Fibroblast of pulmonary artery (primary cell): ENCODE results near the gene TDRD9.
A peak's percentile ranks its signal among the peaks of the same experiment; 100 is the strongest.

Experiments
- DNase-seq: peaks from one replicate; pipeline ENCODE4 v3.0.0-alpha.2; 2010; ENCODE audit warnings: low read depth
- H3K4me3 ChIP-seq: replicated peaks from 2 replicates; pipeline ENCODE4 v1.5.1; 2011; ENCODE audit warnings: low read depth, mild to moderate bottlenecking, control low read depth, low read length, moderate library complexity
- TF ChIP-seq, protein P1 (sequence below): IDR thresholded peaks from 2 replicates; pipeline ENCODE4 v1.5.1; 2011; ENCODE audit warnings: mild to moderate bottlenecking, control low read depth, low read length, inconsistent platforms; ENCODE audit errors: missing control alignments

Gene TDRD9

DNA sequence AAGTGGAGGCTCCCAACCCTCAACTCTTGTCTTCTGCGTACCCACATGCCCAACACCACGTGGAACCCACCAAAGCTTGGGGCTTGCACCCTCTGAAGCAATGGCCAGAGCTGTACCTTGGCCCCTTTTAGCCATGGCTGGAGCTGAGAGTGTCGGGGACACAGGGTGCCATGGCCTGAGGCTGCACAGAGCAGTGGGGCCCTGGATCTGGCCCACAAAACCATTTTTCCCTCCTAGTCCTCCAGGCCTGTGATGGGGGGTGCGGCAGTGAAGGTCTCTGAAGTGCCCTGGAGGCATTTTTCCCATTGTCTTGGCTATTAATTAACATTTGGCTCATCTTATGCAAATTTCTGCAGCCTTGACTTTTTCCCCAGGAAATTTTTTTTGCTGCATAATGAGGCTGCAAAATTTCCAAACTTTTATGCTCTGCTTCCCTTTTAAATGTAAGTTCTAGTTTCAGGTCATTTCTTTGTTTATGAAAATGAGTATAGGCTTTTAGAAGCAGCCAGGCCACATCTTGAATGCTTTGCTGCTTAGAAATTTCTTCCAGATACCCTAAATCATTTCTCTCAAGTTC, 138.6 kb downstream of the TDRD9 start:
- DNase-seq, result no peak
- TF ChIP-seq, protein P1, sequence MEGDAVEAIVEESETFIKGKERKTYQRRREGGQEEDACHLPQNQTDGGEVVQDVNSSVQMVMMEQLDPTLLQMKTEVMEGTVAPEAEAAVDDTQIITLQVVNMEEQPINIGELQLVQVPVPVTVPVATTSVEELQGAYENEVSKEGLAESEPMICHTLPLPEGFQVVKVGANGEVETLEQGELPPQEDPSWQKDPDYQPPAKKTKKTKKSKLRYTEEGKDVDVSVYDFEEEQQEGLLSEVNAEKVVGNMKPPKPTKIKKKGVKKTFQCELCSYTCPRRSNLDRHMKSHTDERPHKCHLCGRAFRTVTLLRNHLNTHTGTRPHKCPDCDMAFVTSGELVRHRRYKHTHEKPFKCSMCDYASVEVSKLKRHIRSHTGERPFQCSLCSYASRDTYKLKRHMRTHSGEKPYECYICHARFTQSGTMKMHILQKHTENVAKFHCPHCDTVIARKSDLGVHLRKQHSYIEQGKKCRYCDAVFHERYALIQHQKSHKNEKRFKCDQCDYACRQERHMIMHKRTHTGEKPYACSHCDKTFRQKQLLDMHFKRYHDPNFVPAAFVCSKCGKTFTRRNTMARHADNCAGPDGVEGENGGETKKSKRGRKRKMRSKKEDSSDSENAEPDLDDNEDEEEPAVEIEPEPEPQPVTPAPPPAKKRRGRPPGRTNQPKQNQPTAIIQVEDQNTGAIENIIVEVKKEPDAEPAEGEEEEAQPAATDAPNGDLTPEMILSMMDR, result no peak
- H3K4me3 ChIP-seq, result no peak overlapping the region

DNA sequence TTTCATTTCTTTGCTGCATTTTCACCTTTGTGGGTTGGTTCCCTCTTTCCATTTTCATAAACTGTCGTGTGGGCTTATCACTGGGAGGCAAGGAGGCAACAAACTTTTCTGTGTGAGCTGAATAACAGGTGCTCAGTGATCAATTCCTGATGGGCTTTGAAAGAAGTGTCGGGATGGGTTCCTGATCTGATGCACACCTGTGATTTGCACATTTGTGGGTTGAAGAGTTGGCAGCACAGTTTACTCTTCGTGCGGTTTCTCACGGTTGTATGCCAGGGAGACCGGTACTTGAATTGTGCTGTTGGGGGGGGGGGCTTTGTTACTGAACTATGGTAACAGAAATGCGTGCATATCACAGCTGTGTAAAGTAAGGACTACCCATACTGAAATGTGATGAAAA, 141.3 kb downstream of the TDRD9 start:
- no peak overlapping the region for H3K4me3 ChIP-seq
- no peak for DNase-seq
- TF ChIP-seq, protein P1, result no peak

DNA sequence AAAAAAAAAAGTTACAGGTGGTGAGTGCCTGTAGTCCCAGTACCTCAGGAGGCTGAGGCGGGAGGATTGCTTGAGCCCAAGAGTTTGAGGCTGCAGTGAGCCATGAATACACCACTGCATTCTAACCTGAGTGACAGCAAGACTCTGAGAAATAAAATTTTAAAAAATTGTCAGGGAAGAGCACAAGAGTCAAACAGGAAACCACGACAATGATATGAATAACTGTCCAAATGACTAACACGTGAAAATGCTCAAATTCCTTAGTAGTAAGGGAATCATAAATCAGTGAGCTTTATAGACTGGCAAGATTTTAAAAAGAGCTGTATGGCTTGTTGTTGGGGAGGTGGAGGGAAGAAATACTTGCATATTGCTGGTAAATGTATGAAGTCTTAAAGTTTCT, 144.3 kb downstream of the TDRD9 start:
- H3K4me3 ChIP-seq, result no peak overlapping the region
- no peak for DNase-seq

DNA sequence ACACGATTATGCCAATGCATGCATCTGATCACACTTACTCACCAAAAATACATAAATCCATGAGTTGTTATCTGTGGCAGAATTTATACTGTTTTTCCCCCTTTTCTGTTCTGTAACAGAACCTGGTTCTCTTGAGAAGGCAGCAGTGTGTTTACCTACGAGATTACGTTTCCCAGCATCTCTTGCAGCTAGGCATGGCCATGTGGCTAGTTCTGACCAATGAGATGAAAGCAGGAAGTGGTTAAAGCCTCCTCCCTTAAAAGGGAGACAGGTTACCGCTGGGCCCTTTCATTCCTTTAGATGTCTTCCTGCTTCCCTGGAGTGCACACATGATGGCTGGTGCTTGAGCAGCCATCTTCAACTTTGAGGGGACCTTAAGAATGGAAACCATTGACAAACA, 145.5 kb downstream of the TDRD9 start:
- TF ChIP-seq, protein P1, result no peak
- no peak for DNase-seq
- no peak overlapping the region for H3K4me3 ChIP-seq

More for the DNA sequence above, 144.3 kb downstream of the TDRD9 start:
- TF ChIP-seq, protein P1, result no peak

DNA sequence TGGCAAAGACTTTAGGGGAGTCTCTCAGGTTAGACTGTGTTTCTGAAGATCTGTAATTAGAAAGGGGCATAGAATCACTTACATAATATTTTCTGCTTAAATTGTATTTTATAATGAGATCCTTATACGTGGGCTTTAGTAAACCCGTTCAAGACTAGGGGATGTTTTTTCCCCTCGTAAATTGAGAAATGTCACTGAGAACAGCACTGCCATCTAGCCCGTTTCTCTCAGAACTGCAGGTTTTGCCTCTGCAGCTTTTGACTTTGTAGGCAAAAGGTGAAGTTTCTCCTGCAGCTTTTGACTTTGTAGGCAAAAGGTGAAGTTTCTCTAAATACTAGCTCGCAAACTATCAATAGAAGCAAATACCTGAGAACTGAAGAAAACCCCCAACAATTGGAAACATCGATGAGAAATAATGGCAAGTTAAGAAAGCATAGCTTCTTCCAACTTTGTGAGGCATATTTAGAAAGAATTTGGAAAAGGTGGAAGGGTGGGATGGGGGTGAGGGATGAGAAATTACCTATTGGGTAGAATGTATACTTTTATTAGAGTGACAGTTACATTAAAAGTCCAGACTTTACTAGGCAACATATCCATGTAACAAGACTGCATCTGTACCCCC, 147.4 kb downstream of the TDRD9 start:
- TF ChIP-seq, protein P1, result peak; percentile 49
- peak; percentile 8 for DNase-seq
- H3K4me3 ChIP-seq, result no peak overlapping the region

DNA sequence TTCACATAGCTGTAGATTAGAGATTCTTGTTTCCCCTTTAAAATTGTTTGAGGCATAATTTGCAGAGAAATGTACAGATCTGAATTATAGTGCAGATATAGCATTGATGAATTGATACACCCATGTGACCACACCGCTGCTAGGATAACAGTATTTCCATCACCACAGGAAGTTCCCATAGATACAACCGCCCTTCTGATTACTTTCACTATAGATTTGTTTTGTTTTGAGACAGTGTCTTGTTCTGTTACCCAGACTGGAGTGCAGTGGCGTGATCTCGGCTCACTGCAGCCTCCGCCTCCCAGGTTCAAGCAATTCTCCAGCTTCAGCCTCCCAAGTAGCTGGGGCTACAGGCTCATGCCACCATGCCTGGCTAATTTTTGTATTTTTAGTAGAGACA, 148.5 kb downstream of the TDRD9 start:
- TF ChIP-seq, protein P1, result no peak
- no peak overlapping the region for H3K4me3 ChIP-seq
- no peak for DNase-seq

DNA sequence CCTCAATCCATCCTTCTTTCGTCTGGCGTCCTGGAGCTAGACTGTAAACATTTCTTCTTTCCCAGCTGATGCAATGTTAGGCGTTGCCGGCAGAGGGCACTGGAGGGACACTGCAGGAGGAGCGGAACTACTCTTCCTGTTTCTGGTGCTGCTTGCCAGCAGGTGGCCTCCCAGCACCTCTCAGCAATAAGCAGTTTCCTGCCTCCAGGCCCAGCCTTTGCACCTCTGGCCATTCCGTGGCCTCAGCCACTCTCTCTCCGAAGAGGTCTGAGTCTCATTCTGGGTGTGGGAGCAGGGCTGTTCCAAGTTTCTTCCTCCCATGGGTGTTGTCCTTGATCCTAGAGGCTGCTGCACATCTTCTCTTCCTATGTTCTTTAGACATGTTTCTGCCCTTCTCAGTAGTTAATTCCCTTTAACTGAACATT, 149.8 kb downstream of the TDRD9 start:
- H3K4me3 ChIP-seq, result no peak overlapping the region
- DNase-seq, result peak; percentile 85
- TF ChIP-seq, protein P1, result no peak
